Mesenchymal stem cell (in vitro differentiated cells and primary cell): ENCODE results near the gene NTRK3.
"Not testable (repeated sequence)": the region's sequence is repeated elsewhere in the genome, so short reads cannot be mapped to it uniquely, and the experiment has no call there.

Experiments used
- DNase-seq: peaks from one replicate; pipeline ENCODE4 v3.0.0-alpha.2; 2013
- H2AFZ ChIP-seq: one replicate; pipeline ENCODE4 v1.6.1; 2013; ENCODE audit warnings: low read depth, mild to moderate bottlenecking, control low read depth, inconsistent platforms, low read length, moderate library complexity
- H2AK5ac ChIP-seq: 2 replicates; pipeline ENCODE4 v1.6.1; 2013; ENCODE audit warnings: low read length, moderate library complexity, mild to moderate bottlenecking, inconsistent platforms; ENCODE audit not compliant: severe bottlenecking
- H2BK120ac ChIP-seq: one replicate; pipeline ENCODE4 v1.6.1; 2013; ENCODE audit warnings: low read depth, mild to moderate bottlenecking, inconsistent platforms, low read length, moderate library complexity
- H2BK12ac ChIP-seq, 2 experiments: one replicate each; pipeline ENCODE4 v1.6.1; 2013; ENCODE audit warnings: inconsistent platforms in 2 of 2, low read length in 2 of 2, mild to moderate bottlenecking in 2 of 2, moderate library complexity in 2 of 2, control low read depth in 1 of 2
- H2BK15ac ChIP-seq: one replicate; pipeline ENCODE4 v1.6.1; 2013; ENCODE audit warnings: mild to moderate bottlenecking, low read depth, inconsistent platforms; ENCODE audit not compliant: poor library complexity, severe bottlenecking
- H2BK5ac ChIP-seq: 2 replicates; pipeline ENCODE4 v1.6.1; 2013; ENCODE audit warnings: low read depth, mild to moderate bottlenecking, low read length, control low read depth, inconsistent platforms; ENCODE audit not compliant: poor library complexity, severe bottlenecking
- H3K14ac ChIP-seq, 2 experiments: one replicate each; pipeline ENCODE4 v1.6.1; 2013; ENCODE audit warnings: inconsistent platforms in 2 of 2, low read length in 2 of 2, control low read depth in 1 of 2, mild to moderate bottlenecking in 1 of 2, moderate library complexity in 1 of 2
- H3K18ac ChIP-seq, 2 experiments: one replicate each; pipeline ENCODE4 v1.6.1; 2013; ENCODE audit warnings: inconsistent platforms in 2 of 2, low read length in 2 of 2, control low read depth in 1 of 2, low read depth in 1 of 2, mild to moderate bottlenecking in 1 of 2
- H3K23ac ChIP-seq, 2 experiments: one replicate each; pipeline ENCODE4 v1.6.1; 2013; ENCODE audit warnings: inconsistent platforms in 2 of 2, low read length in 2 of 2, mild to moderate bottlenecking in 2 of 2, moderate library complexity in 2 of 2, control low read depth in 1 of 2
- H3K27ac ChIP-seq: 2 replicates; pipeline ENCODE4 v1.5.1; 2013; ENCODE audit warnings: mild to moderate bottlenecking, moderate library complexity, low read length, control low read depth, inconsistent platforms; ENCODE audit not compliant: poor library complexity, severe bottlenecking
- H3K27me3 ChIP-seq, 2 experiments: 2 replicates each; pipeline versions ENCODE4 v1.6.1 to v1.7.0; 2013; ENCODE audit warnings: low read length in 2 of 2, mild to moderate bottlenecking in 2 of 2, moderate library complexity in 2 of 2, control low read depth in 1 of 2, inconsistent platforms in 1 of 2; ENCODE audit not compliant: control insufficient read depth in 1 of 2, insufficient read depth in 1 of 2
- H3K36me3 ChIP-seq, 2 experiments: 2 replicates each; pipeline versions ENCODE4 v1.6.1 to v1.7.0; 2013; ENCODE audit warnings: low read length in 2 of 2, control low read depth in 1 of 2, inconsistent platforms in 1 of 2, low read depth in 1 of 2, mild to moderate bottlenecking in 1 of 2; ENCODE audit not compliant: insufficient read depth in 2 of 2, control insufficient read depth in 1 of 2
- H3K4ac ChIP-seq, 2 experiments: one replicate each; pipeline ENCODE4 v1.6.1; 2013; ENCODE audit warnings: inconsistent platforms in 2 of 2, low read length in 2 of 2, mild to moderate bottlenecking in 2 of 2, moderate library complexity in 2 of 2, control low read depth in 1 of 2, low read depth in 1 of 2
- H3K4me1 ChIP-seq: 2 replicates; pipeline ENCODE4 v1.6.1; 2013; ENCODE audit warnings: low read depth, low read length, control low read depth; ENCODE audit not compliant: control insufficient read depth, insufficient read depth
- H3K4me2 ChIP-seq: 2 replicates; pipeline ENCODE4 v1.6.1; 2013; ENCODE audit warnings: low read length, mild to moderate bottlenecking, inconsistent platforms; ENCODE audit not compliant: poor library complexity, severe bottlenecking
- H3K4me3 ChIP-seq, 2 experiments: 2 replicates each; pipeline versions ENCODE4 v1.5.1 to v1.7.0; 2013; ENCODE audit warnings: low read length in 2 of 2, mild to moderate bottlenecking in 2 of 2, control low read depth in 1 of 2, low read depth in 1 of 2; ENCODE audit not compliant: insufficient read depth in 1 of 2
- H3K79me1 ChIP-seq: replicated peaks from 2 replicates; pipeline ENCODE4 v1.6.1; 2013; ENCODE audit warnings: mild to moderate bottlenecking, control low read depth, low read length, inconsistent platforms; ENCODE audit not compliant: poor library complexity, severe bottlenecking
- H3K9ac ChIP-seq: 2 replicates; pipeline ENCODE4 v1.7.0; 2013; ENCODE audit warnings: mild to moderate bottlenecking, low read length, moderate library complexity
- H3K9me3 ChIP-seq: 2 replicates; pipeline ENCODE4 v1.7.0; 2013; ENCODE audit warnings: mild to moderate bottlenecking, low read length; ENCODE audit not compliant: control insufficient read depth
- H4K8ac ChIP-seq: one replicate; pipeline ENCODE4 v1.6.1; 2013; ENCODE audit warnings: inconsistent platforms, mild to moderate bottlenecking, low read length, moderate library complexity
- H4K91ac ChIP-seq: one replicate; pipeline ENCODE4 v1.6.1; 2013; ENCODE audit warnings: mild to moderate bottlenecking, low read length, inconsistent platforms
- WGBS: methylation state at CpG from one replicate; pipeline ENCODE4 v1.1.7; 2013; ENCODE audit warnings: mixed read lengths; 5-methylcytosine and 5-hydroxymethylcytosine counted together

NTRK3 gene

DNA sequence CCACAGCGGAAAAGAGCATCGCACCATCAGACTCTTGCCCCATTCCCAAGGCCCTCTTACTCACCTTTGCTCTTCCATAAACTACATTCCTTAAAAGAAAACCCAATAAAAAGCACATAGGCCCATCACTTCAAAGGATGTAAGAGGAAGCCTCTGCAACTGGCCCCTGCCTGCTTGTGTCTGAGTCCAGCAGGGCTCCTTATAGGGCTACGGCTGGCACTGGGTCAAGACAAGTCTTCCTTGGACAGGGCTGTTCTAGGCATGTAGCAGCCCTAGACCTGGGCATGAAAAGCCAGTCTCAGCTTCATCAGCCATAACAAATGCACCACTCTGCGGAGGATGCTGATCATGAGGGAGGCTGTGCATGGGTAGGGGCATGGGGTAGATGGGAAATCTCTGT, 218.3 kb downstream of the NTRK3 start:
- peaks cover 0 to 56% of the 10 kb centered on the region in 2 experiments for H3K27me3 ChIP-seq
- DNase-seq = no peak
- no peaks in the 10 kb centered on the region for H3K36me3 ChIP-seq
- H3K18ac ChIP-seq = no peak overlapping the region
- no peaks in the 10 kb centered on the region for H3K4me1 ChIP-seq
- no peak overlapping the region for H3K23ac ChIP-seq
- H3K4ac ChIP-seq = no peak overlapping the region
- no peak overlapping the region for H2BK5ac ChIP-seq
- no peak overlapping the region for H2AK5ac ChIP-seq
- H3K79me1 ChIP-seq = no peaks in the 10 kb centered on the region
- no peak overlapping the region for H4K91ac ChIP-seq
- H3K4me2 ChIP-seq = no peak overlapping the region
- H2BK120ac ChIP-seq = no peak overlapping the region
- H3K14ac ChIP-seq = no peak overlapping the region
- H2BK12ac ChIP-seq = no peak overlapping the region
- no peak overlapping the region for H2BK15ac ChIP-seq
- 90% methylated on average over 3 of the region's 4 CpGs for WGBS
- H3K9ac ChIP-seq = no peak overlapping the region
- no peak overlapping the region for H2AFZ ChIP-seq
- no peaks in the 10 kb centered on the region for H3K9me3 ChIP-seq
- H3K27ac ChIP-seq = no peak overlapping the region
- H4K8ac ChIP-seq = no peak overlapping the region
- no peak overlapping the region for H3K4me3 ChIP-seq

- no peaks in the 10 kb centered on the region for H3K4me1 ChIP-seq
Observed at GRCh38 chr15:88036154-88036839, 220.2 kb downstream of the NTRK3 start.

DNA sequence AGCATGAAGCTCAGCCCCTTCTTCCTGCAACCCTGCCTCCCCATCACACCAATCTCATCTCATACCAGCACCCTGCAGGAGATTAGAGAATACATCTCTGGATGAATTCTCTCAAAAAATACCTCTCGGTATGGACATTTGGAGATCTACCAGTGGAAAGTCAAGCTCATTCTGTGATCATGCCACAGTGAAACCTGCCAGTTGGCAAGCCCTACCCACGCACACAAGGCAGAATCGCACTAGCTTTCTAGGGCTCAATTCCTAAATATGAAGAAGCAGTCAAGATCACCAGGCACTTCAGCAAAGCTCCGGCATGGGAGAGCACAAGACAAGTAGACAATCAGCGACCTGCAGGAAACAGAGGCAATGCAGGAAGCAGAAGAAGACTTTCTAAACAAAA, 221.2 kb downstream of the NTRK3 start:
- H3K9me3 ChIP-seq = no peaks in the 10 kb centered on the region
- H2BK12ac ChIP-seq = no peak overlapping the region
- no peak overlapping the region for H2BK120ac ChIP-seq
- WGBS = 67% methylated on average over 5 of the region's 5 CpGs
- H3K79me1 ChIP-seq = no peaks in the 10 kb centered on the region
- no peak overlapping the region for H2AK5ac ChIP-seq
- H2BK5ac ChIP-seq = no peak overlapping the region
- peaks cover 0 to 50% of the 10 kb centered on the region in 2 experiments for H3K27me3 ChIP-seq
- no peak overlapping the region for H3K4ac ChIP-seq
- no peak overlapping the region for H2BK15ac ChIP-seq
- H3K36me3 ChIP-seq = no peaks in the 10 kb centered on the region
- no peak overlapping the region for H3K18ac ChIP-seq
- no peak overlapping the region for H3K27ac ChIP-seq
- H3K4me1 ChIP-seq = no peaks in the 10 kb centered on the region
- DNase-seq = no peak
- H3K23ac ChIP-seq = no peak overlapping the region
- no peak overlapping the region for H3K4me2 ChIP-seq
- no peak overlapping the region for H3K14ac ChIP-seq
- no peak overlapping the region for H4K91ac ChIP-seq
- no peak overlapping the region for H4K8ac ChIP-seq
- H3K4me3 ChIP-seq = no peak overlapping the region
- H3K9ac ChIP-seq = no peak overlapping the region
- no peak overlapping the region for H2AFZ ChIP-seq

More at GRCh38 chr15:88036154-88036839, 220.2 kb downstream of the NTRK3 start:
- Histone ChIP-seq H3K4me3 (no peak overlapping the region), H2AFZ (no peak overlapping the region), H2AK5ac (no peak overlapping the region), H2BK12ac (no peak overlapping the region), H3K23ac (no peak overlapping the region), H4K8ac (no peak overlapping the region), H3K36me3 (no peaks in the 10 kb centered on the region), H2BK15ac (no peak overlapping the region), H2BK120ac (no peak overlapping the region), H3K9me3 (no peaks in the 10 kb centered on the region), H3K4me2 (no peak overlapping the region), H2BK5ac (no peak overlapping the region), H3K4ac (no peak overlapping the region), H3K27ac (no peak overlapping the region), H3K9ac (no peak overlapping the region), H3K14ac (no peak overlapping the region), H3K79me1 (no peaks in the 10 kb centered on the region), H4K91ac (no peak overlapping the region), H3K18ac (no peak overlapping the region), H3K27me3 (peaks cover 0 to 52% of the 10 kb centered on the region in 2 experiments)
- DNase-seq = no peak
- WGBS = 65% methylated on average over 3 of the region's 9 CpGs

GRCh38 chr15:88033421-88033820, 223.1 kb downstream of the NTRK3 start:
- not testable (repeated sequence) for H3K36me3 ChIP-seq, H3K4me2 ChIP-seq, H2BK120ac ChIP-seq, H3K18ac ChIP-seq, H2BK5ac ChIP-seq, H4K91ac ChIP-seq, H3K4me1 ChIP-seq, H3K23ac ChIP-seq, H3K4me3 ChIP-seq, H3K14ac ChIP-seq, H2BK15ac ChIP-seq, H3K9me3 ChIP-seq, H2BK12ac ChIP-seq, H3K27ac ChIP-seq, H3K9ac ChIP-seq, H2AK5ac ChIP-seq, H3K79me1 ChIP-seq, DNase-seq, H2AFZ ChIP-seq, H3K4ac ChIP-seq, H4K8ac ChIP-seq
- WGBS = 83% methylated on average over 5 of the region's 5 CpGs
- peaks cover 0 to 38% of the 10 kb centered on the region in 2 experiments for H3K27me3 ChIP-seq
